Epithelial cell of prostate (primary cell): ENCODE results near the gene AFAP1.
A peak's percentile ranks its signal among the peaks of the same experiment; 100 is the strongest.

Experiments
- DNase-seq: peaks from one replicate; pipeline ENCODE4 v3.0.0-alpha.2; 2011; ENCODE audit warnings: low read depth, low spot score
- H3K27ac ChIP-seq: fragments of 450-650 bp; 2 replicates; pipeline ENCODE4 v1.5.1; 2017; ENCODE audit warnings: mild to moderate bottlenecking

AFAP1 gene

GRCh38 chr4:7873881-7874280, 65.8 kb downstream of the AFAP1 start:
- H3K27ac ChIP-seq = no peak overlapping the region
- no peak for DNase-seq

DNA sequence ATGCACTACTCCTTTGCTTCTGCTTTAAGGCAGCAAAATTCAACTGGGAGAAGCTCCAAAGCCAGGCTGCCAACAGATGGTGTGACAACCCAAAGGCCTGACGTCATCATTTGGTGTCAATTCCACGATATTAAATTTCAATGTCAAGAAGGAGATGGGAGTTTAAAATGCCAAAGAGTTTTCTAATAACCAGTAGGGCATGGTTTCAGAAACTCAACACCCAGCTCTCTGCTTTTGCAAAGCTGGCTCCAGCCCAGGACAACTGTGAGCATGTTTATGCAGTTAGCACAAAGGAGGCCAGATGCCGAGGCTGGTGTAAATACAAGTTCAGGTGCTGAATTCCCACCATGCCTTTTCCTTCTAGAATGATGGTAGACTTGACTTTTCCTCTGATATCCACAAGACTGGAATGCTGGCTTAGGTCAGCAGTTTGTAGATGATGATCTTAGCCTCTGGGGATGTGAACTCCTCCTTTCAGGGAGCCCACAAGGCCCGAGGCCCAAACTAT, 67.3 kb downstream of the AFAP1 start:
- peak overlapping the region; percentile 19 for H3K27ac ChIP-seq
- no peak for DNase-seq

DNA sequence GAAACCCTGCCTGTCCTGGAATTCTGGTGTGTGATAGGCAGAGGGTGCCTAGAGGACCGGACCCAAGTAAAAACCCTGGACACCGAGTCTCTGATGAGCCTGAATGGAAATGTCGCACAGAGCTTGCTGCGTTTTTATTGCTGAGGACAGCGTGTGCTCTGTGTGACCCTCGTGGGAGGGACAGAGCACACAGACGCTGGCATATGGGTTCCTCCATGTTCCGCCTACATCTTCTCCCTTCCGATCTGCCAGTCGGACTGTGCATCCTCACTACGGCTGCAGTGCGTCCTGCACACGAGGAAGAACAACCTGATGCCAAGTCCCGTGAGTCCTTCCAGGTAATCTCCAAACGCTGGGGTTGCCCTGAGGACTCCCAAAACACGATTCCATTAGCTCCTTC, 68.3 kb downstream of the AFAP1 start:
- H3K27ac ChIP-seq = no peak overlapping the region
- no peak for DNase-seq

DNA sequence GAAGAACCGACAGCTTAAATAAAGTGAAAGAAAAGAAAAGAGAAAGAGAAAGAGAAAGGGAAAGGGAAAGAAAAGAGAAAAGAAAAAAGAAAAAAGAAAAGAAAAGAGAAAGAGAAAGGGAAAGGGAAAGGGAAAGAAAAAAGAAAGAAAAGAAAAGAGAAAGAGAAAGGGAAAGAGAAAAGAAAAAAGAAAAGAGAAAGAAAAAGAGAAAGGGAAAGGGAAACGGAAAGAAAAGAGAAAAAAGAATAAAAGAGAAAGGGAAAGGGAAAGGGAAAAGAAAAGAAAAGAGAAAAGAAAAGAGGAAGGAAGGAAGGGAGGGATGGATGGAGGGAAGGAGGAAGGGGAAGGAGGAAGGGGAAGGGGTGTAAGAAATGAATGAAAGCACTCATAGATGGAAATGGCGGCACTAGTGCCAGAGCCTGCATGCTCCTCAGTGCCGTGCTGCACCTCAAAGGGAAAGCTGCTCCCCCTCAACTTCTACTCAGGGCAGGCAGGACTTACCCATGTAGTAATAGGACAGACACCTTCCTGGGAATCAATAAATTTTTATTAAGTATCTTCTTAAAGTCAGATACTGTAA, 70.7 kb downstream of the AFAP1 start:
- DNase-seq = no peak
- no peak overlapping the region for H3K27ac ChIP-seq

- H3K27ac ChIP-seq = peak overlapping the region; percentile 42
- DNase-seq = no peak
Observed at GRCh38 chr4:7868436-7868775, 71.3 kb downstream of the AFAP1 start.

DNA sequence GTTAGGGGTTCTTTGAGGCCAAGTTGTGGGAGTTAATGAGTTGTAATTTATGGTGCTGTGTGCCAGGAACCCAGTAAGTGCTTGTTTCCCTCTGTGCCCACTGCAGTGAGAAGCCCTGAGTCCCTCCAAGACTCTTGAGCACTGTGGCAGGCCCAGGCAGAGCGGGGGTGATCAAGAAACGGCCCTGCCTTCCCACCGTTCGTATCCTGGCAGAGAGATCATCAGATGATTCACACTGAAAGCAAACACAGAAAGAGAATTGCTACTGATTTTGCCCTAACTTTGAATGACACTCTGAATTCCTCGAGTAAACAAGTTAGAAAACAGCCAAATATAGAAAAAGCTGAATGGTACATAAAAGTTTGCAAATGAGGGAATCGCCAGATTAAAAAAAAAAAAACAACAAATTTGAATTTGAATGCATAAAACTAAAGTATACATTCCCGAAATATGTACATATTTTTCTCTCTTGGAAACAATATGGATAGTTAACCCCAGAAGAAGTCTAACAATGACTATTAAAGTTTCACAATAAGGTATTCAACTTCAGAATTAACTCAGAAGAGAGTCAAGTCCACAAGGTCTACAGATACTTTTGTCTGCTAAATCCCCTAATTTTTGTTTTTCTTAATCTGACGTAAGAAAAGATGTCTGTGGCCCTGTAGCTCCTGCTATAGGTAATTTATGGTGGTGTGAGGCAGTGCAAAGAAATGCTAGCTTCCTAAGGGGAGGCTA, 71.8 kb downstream of the AFAP1 start:
- DNase-seq = no peak
- H3K27ac ChIP-seq = peak overlapping the region; percentile 42

DNA sequence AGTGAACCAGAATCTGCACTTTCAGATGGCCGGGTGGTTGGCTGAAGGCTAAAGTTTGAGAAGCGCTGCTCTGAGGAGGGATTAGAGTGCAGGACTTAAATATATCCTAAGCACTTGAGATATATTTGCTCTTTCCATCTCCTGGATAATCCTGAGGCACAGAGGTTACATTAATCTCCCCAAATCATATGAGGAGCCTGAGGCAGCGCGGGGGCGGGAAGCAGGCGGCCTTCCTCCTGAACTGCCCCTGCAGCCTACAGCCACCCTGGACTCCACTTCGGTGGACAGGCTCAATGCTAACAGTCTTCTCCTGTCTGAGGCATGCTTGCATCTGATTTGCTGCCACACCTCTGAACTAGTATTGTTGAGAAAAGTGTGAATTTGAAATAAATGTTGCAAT, 72.5 kb downstream of the AFAP1 start:
- H3K27ac ChIP-seq = peak overlapping the region; percentile 42
- DNase-seq = no peak

DNA sequence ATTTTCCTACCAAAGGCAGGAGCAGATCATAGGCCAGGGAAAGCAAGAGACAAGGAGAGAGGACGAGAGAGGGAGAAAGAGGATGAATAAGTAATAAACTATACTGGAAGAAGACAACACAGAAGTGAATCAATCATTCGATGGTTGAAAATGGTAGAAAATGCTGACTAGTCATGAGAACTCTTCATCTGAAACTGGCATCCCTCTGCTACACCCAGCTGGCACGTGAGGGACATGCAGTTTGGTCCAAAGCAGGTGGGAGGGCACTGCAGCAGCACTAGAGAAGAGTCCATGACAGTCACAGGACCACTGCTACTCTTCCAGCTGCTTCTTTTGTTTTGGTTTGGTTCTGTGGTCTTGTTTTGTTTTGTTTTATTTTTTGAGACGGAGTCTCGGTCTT, 74.1 kb downstream of the AFAP1 start:
- H3K27ac ChIP-seq = no peak overlapping the region
- no peak for DNase-seq

GRCh38 chr4:7864685-7865084, 75.0 kb downstream of the AFAP1 start:
- H3K27ac ChIP-seq = no peak overlapping the region
- DNase-seq = no peak

DNA sequence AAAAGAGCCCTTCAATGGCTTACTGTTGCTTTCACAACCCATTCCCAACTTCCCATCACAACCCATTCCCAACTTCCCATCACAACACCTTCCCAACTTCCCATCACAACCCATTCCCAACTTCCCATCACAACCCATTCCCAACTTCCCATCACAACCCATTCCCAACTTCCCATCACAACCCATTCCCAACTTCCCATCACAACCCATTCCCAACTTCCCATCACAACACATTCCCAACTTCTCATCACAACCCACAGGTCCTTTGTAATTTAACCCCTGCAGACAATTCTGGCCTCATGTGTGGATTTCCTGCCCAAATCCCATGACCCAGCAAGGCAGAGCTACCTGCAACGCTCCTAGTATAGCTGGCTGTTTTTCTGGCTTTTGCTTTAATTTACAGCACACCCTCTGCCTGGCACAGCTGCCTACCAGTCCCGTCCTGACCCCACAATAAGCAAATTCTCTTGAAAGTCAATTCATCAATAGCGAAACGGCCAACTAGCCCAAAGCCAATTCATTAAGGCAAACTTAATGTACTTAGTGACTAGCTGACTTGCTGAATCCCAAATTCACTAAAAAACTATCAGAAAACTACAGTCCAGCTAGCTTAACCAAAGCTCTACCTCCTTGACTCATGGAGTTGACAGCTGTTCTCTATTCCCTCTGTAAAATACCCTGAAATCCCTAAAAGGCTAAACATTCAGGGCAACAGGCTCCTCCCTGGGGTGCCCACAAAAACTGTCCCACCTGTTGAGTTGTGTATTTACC, 75.6 kb downstream of the AFAP1 start:
- H3K27ac ChIP-seq = no peak overlapping the region
- no peak for DNase-seq

DNA sequence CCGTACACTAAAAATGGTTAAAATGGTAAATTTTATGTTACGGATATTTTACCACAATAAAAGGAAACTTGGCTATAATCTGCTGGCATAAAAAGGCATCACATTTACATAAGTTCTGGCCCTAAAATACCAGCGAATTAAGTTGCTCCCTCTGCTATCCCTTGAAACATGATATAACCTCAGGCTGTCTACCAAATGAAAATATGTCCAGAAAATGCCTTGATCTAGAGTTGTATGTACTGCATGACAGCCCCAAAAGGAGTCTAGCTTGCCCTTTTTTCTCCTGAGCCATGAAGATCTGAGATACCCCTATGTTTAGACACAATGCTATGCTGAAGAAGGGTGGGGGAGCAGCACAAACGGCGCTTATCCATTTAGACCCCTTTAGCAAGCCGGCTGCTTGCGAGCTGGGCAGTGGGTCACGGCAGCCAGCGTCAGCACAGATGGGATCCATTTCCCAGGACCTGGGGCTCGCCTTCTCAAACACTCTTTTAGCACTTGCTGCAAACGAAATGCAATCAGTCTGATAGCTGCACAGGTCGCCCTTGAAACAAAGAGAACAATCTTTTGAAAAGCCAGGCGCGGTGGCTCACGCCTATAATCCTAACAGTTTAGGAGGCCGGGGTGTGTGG, 77.0 kb downstream of the AFAP1 start:
- DNase-seq = no peak
- H3K27ac ChIP-seq = peak overlapping the region; percentile 88

DNA sequence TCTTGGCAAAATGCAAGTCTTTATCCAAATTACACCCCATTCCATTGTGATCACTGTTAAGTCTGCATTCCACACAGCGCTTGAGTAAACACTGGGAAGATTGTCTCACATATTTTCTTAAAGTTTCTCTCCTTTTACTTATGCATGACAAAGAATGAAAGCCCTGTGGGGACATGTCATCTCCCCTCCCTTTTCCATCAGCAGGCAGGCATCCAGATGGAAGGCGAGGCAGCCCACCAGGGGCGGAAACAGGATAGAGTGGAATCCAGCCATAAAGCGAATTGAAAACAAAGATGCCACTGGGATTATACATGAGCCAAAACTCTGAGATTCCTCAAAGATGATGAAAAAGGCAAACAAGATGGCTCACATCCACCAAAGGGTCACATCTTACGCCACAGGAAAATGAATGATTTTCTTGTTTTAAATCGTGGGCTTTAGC, 78.2 kb downstream of the AFAP1 start:
- DNase-seq = no peak
- peak overlapping the region; percentile 88 for H3K27ac ChIP-seq

GRCh38 chr4:7860600-7861163, 79.0 kb downstream of the AFAP1 start:
- H3K27ac ChIP-seq = peak overlapping the region; percentile 88
- DNase-seq = no peak

DNA sequence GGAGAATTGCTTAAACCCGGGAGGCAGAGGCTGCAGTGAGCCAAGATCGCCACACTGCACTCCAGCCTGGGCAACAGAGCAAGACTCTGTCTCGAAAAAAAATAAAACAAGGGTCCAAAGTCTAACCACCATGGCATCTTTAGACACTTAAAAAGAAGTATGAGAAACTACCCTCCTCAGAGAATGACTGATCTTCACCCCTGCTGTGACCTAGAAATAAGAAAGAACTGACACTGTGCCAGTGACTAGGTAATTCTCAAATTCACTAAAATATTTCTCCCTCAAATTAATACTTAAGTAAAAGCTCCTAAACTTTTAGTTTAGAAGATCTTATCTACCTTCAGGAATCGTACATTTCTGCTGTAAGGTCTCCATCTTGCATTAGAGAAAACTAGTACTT, 80.3 kb downstream of the AFAP1 start:
- DNase-seq = no peak
- no peak overlapping the region for H3K27ac ChIP-seq

- DNase-seq = no peak
- H3K27ac ChIP-seq = no peak overlapping the region
Observed at GRCh38 chr4:7858498-7858897, 81.2 kb downstream of the AFAP1 start.

DNA sequence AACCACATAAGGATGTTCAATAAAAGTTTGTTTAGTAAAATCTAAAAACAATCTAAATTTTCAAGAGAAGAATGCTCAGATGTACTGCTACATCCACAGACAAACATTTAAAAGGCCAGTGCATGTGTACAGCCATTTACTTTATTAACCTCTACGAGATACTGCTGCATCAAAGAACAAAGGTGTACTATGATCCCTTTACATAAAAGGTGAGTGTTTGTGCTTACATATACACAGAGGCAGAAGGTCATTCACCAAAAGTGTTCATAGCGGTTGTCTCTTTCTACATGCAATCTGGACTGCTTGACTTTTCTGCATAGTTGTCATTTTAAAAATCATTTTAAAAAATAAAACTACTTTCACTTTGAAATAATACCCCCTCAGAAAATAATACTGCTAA, 81.7 kb downstream of the AFAP1 start:
- DNase-seq = no peak
- H3K27ac ChIP-seq = no peak overlapping the region

GRCh38 chr4:7857238-7857701, 82.4 kb downstream of the AFAP1 start:
- H3K27ac ChIP-seq = peak overlapping the region; percentile 1
- no peak for DNase-seq

GRCh38 chr4:7855731-7856130, 83.9 kb downstream of the AFAP1 start:
- DNase-seq = no peak
- no peak overlapping the region for H3K27ac ChIP-seq

DNA sequence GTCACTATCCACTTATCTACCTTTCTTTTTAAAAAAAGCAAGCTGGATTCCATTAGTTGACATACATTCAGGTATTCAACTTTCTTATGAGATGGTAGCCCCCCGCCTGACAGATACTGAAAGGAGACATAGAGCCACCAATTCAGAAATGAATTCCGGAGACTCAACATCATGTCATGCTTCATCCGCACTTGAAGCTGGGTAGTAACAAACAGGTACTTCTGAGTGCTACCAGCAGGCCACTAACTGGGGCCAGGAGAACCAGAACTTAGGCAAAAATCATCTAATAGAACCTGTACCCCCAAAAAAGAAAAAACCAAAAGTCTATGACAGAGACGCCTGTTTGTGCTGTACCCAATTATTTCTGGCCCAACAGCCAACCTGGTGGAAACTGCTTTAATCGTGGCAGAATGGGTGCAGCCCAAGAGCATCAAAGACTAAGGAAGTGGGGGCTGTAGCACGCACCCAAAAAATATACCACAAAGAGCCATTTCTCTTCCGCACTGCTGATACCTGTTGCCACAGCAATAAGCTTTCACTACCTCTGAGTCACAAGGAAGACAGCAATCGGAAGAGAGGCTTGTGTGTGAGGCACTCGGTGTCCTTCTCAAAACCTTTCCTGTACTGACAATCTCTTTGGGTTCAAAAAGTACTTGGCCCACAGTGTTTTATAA, 84.8 kb downstream of the AFAP1 start:
- DNase-seq = no peak
- no peak overlapping the region for H3K27ac ChIP-seq

GRCh38 chr4:7854216-7854615, 85.4 kb downstream of the AFAP1 start:
- H3K27ac ChIP-seq = no peak overlapping the region
- DNase-seq = no peak
